ENCODE measurements around the gene NRIP3.

Gene NRIP3
- total RNA-seq: 25.2 to 32.7 reads per million in 2 donors

GRCh38 chr11:9003573-9004182 lies at the start of gene NRIP3:
Gene NRIP3, minus strand, starts transcription at chr11:9004001. Its CDS starts 66 bp downstream, at chr11:9003935.
- peak; percentile 56 to 86 (median 79) for DNase-seq

GRCh38 chr11:9052316-9052715 lies 48.5 kb upstream of the NRIP3 start:
- DNase-seq: no peak

GRCh38 chr11:9049959-9050358 lies 46.2 kb upstream of the NRIP3 start:
- no peak for DNase-seq

GRCh38 chr11:9047964-9048523 lies 44.2 kb upstream of the NRIP3 start:
- no peak for DNase-seq

- DNase-seq: no peak
Measured at GRCh38 chr11:9046481-9046880, 42.7 kb upstream of the NRIP3 start.

GRCh38 chr11:9042488-9042887 lies 38.7 kb upstream of the NRIP3 start:
- no peak for DNase-seq

GRCh38 chr11:9041747-9042146 lies 37.9 kb upstream of the NRIP3 start:
- DNase-seq: no peak

- DNase-seq: no peak
Measured at GRCh38 chr11:9040410-9040809, 36.6 kb upstream of the NRIP3 start.

- no peak for DNase-seq
Measured at GRCh38 chr11:9039863-9040262, 36.1 kb upstream of the NRIP3 start.

GRCh38 chr11:9039198-9039597 lies 35.4 kb upstream of the NRIP3 start:
- DNase-seq: no peak

- DNase-seq: no peak
Measured at GRCh38 chr11:9038541-9038940, 34.7 kb upstream of the NRIP3 start.

GRCh38 chr11:9037963-9038362 lies 34.2 kb upstream of the NRIP3 start:
- no peak for DNase-seq

- DNase-seq: no peak
Measured at GRCh38 chr11:9037046-9037780, 33.4 kb upstream of the NRIP3 start.

GRCh38 chr11:9030601-9031000 lies 26.8 kb upstream of the NRIP3 start:
- no peak for DNase-seq

GRCh38 chr11:9029422-9029821 lies 25.6 kb upstream of the NRIP3 start:
- no peak for DNase-seq

GRCh38 chr11:9028581-9028980 lies 24.8 kb upstream of the NRIP3 start:
- no peak for DNase-seq

GRCh38 chr11:9025101-9025850 lies 21.5 kb upstream of the NRIP3 start:
- DNase-seq: no peak

- DNase-seq: no peak
Measured at GRCh38 chr11:9022961-9023680, 19.3 kb upstream of the NRIP3 start.

- DNase-seq: no peak
Measured at GRCh38 chr11:9020916-9021315, 17.1 kb upstream of the NRIP3 start.

- no peak for DNase-seq
Measured at GRCh38 chr11:9019861-9020260, 16.1 kb upstream of the NRIP3 start.

- no peak for DNase-seq
Measured at GRCh38 chr11:9017773-9018172, 14.0 kb upstream of the NRIP3 start.

GRCh38 chr11:9016916-9017642 lies 13.3 kb upstream of the NRIP3 start:
- DNase-seq: peak in 1 of 5 experiments; percentile 22
